ENCODE results near the gene LRR1.

DNA sequence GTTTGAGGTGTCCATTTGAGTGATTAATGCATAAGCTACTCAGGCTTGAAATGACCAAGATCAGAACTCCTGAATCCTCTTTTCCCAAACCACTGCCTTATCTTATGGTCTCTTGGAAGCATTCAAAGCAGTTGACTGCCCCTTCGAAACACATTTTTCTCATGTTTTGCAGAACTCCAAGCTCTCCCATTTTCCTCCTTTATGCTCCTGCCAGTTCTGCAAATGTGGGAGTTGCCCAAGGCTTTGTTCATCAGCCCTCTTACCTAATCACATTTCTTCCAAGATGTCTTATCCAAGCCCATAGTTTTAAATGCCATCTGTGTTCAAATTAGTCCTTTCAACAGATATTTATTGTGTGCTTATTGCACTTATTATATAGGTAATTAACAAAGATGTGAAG is 38.1 kb downstream of the LRR1 start:
- no peak for TF ChIP-seq POLR2A (IDR thresholded peaks at IDR 0.05)
- TF ChIP-seq, protein P1, sequence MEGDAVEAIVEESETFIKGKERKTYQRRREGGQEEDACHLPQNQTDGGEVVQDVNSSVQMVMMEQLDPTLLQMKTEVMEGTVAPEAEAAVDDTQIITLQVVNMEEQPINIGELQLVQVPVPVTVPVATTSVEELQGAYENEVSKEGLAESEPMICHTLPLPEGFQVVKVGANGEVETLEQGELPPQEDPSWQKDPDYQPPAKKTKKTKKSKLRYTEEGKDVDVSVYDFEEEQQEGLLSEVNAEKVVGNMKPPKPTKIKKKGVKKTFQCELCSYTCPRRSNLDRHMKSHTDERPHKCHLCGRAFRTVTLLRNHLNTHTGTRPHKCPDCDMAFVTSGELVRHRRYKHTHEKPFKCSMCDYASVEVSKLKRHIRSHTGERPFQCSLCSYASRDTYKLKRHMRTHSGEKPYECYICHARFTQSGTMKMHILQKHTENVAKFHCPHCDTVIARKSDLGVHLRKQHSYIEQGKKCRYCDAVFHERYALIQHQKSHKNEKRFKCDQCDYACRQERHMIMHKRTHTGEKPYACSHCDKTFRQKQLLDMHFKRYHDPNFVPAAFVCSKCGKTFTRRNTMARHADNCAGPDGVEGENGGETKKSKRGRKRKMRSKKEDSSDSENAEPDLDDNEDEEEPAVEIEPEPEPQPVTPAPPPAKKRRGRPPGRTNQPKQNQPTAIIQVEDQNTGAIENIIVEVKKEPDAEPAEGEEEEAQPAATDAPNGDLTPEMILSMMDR (IDR thresholded peaks at IDR 0.05) = no peak

Measured in vagina (tissue), 2 donors.